HFFc6 (cell line): Measurements from ENCODE around the gene NXPH3. TPM values are rescaled to one million over a fixed set of nuclear protein-coding genes. Genes with fewer than 3 reads are reported as not detected.

ENCODE experiments used
- DNase-seq: peaks from one replicate; pipeline ENCODE4 v3.0.0-alpha.2; 2018
- H3K27ac Mint-ChIP-seq: 2 replicates; pipeline ENCODE4 v1.8.0; 2020; ENCODE audit warnings: mild to moderate bottlenecking, mixed read lengths
- H3K27me3 Mint-ChIP-seq: 2 replicates; pipeline ENCODE4 v1.8.0; 2021; ENCODE audit warnings: mild to moderate bottlenecking, moderate library complexity, mixed read lengths; ENCODE audit not compliant: insufficient read depth
- H3K36me3 Mint-ChIP-seq: 2 replicates; pipeline ENCODE4 v1.8.0; 2021; ENCODE audit warnings: low read depth, mixed read lengths
- H3K4me1 Mint-ChIP-seq: 2 replicates; pipeline ENCODE4 v1.8.0; 2020; ENCODE audit warnings: low read depth, mixed read lengths
- H3K4me3 Mint-ChIP-seq: 2 replicates; pipeline ENCODE4 v1.8.0; 2020; ENCODE audit warnings: mild to moderate bottlenecking, moderate library complexity, mixed read lengths
- H3K9me3 Mint-ChIP-seq: 2 replicates; pipeline ENCODE4 v1.8.0; 2020; ENCODE audit warnings: mild to moderate bottlenecking, mixed read lengths
- total RNA-seq, 6 experiments: library from RNA; stranded (reverse); fragmentation: NEBNext Ultra II Directional; extraction: Animal tissue kit (Norgen Biotek cat#: 25700); gene quantifications; 2 replicates in 1 of 6; 3 replicates in 5 of 6; pipeline ENCODE4 v1.2.3, GENCODE V29; 2021
- TF ChIP-seq, protein P1 (sequence below): fragments of 200-600 bp; sonication (generic); IDR thresholded peaks from 2 replicates; pipeline ENCODE4 v1.5.0; 2021; ENCODE audit warnings: antibody characterized with exemption, mild to moderate bottlenecking

Gene NXPH3
- total RNA-seq, 6 experiments from 2014 or later = 0.59 to 2.3 (median 1.5) TPM

DNA sequence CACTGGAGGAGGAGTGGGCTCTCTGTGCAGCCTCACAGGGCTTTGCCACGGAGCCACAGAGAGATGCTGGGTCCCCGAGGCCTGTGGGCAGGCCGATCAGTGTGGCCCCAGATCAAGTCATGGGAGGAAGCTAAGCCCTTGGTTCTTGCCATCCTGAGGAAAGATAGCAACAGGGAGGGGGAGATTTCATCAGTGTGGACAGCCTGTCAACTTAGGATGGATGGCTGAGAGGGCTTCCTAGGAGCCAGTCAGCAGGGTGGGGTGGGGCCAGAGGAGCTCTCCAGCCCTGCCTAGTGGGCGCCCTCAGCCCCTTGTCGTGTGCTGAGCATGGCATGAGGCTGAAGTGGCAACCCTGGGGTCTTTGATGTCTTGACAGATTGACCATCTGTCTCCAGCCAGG is 3.9 kb downstream of the NXPH3 start:
- TF ChIP-seq, protein P1, sequence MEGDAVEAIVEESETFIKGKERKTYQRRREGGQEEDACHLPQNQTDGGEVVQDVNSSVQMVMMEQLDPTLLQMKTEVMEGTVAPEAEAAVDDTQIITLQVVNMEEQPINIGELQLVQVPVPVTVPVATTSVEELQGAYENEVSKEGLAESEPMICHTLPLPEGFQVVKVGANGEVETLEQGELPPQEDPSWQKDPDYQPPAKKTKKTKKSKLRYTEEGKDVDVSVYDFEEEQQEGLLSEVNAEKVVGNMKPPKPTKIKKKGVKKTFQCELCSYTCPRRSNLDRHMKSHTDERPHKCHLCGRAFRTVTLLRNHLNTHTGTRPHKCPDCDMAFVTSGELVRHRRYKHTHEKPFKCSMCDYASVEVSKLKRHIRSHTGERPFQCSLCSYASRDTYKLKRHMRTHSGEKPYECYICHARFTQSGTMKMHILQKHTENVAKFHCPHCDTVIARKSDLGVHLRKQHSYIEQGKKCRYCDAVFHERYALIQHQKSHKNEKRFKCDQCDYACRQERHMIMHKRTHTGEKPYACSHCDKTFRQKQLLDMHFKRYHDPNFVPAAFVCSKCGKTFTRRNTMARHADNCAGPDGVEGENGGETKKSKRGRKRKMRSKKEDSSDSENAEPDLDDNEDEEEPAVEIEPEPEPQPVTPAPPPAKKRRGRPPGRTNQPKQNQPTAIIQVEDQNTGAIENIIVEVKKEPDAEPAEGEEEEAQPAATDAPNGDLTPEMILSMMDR = no peak
- no peaks in the 10 kb centered on the region for H3K36me3 Mint-ChIP-seq
- no peaks in the 10 kb centered on the region for H3K9me3 Mint-ChIP-seq
- H3K27ac Mint-ChIP-seq = no peak overlapping the region
- peaks cover 10% of the 10 kb centered on the region for H3K27me3 Mint-ChIP-seq
- H3K4me1 Mint-ChIP-seq = peaks cover 34% of the 10 kb centered on the region
- H3K4me3 Mint-ChIP-seq = no peak overlapping the region
- no peak for DNase-seq

DNA sequence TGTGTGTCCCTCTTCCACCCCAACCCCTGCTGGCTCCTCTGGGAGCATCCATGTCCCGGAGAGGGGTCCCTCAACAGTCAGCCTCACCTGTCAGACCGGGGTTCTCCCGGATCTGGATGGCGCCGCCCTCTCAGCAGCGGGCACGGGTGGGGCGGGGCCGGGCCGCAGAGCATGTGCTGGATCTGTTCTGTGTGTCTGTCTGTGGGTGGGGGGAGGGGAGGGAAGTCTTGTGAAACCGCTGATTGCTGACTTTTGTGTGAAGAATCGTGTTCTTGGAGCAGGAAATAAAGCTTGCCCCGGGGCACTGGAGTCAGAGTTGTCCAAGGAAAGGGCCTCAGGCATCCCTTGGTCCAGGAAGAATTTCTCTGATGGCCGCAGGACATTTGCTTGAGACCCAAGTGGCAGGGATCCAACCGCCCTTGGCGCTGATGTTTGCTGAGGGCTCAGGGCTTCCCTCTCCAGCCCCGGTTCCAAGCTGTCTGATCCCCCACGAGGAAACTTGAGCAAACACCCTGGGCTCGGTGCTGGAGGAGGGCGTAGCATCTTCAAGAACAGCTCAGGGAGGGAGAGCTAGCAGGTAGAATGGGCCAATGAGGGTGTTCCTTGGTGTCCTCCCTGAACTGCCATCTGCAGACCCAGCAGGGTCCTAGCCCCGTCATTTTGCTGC is 4.5 kb downstream of the NXPH3 start:
- Mint-ChIP-seq H3K27me3 (peaks cover 10% of the 10 kb centered on the region), H3K4me3 (no peak overlapping the region), H3K9me3 (no peaks in the 10 kb centered on the region), H3K36me3 (no peaks in the 10 kb centered on the region), H3K27ac (no peak overlapping the region), H3K4me1 (peaks cover 34% of the 10 kb centered on the region)
- no peak for DNase-seq
- TF ChIP-seq, protein P1 = no peak

DNA sequence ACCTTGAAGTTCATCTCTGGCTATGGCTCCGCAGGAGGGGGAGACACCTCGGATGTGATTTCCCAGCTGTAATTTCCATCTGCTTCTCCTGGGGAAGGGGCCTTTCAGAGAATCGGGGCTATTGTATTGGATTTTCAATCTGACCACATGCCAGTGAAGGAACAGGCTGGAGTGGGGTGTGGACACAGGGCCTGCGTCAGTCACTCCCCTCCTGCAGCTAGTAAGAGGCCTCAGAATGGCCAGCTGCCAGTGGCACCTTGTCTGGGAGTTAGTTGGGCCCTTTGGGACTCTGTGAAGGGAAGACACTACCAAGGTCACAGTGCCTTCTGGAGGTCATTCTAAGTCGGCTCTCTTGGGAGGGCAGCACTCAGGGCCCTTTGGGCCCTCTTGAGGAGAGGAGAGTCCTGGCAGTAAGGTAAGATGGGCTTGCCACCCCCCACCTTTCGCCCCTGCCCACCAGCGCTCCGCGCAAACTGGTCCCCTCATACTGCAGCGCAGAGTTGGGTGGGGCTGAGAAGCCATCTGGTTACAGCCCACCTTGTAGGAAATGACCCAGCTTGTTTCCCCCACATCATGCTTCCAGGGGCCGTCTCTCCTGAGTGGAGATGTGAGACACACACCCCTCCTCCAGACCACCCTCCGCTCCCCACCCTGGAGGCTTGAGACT is 5.4 kb downstream of the NXPH3 start:
- H3K4me3 Mint-ChIP-seq = no peak overlapping the region
- peaks cover 34% of the 10 kb centered on the region for H3K4me1 Mint-ChIP-seq
- H3K36me3 Mint-ChIP-seq = no peaks in the 10 kb centered on the region
- DNase-seq = no peak
- peaks cover 8% of the 10 kb centered on the region for H3K27me3 Mint-ChIP-seq
- no peak overlapping the region for H3K27ac Mint-ChIP-seq
- no peaks in the 10 kb centered on the region for H3K9me3 Mint-ChIP-seq
- TF ChIP-seq, protein P1 = no peak

DNA sequence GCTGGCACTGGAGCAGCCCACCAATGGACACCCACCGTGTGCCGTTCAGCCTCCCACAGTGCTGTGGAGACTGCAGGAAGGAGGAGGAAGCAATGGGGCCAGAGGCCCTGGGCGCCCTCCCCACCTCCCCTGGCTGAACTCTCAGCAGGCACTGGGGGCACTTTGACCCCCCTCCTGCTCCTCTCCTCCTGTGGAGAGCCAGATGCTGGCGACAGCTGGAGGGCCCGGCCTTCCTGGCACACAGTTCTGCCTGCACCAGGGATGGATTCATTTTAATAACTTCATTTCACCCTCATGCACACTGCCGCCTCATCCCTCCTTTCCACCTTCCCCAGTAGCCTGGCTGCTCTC is 6.0 kb downstream of the NXPH3 start:
- Mint-ChIP-seq H3K4me3 (no peak overlapping the region), H3K27me3 (peaks cover 7% of the 10 kb centered on the region), H3K4me1 (peaks cover 34% of the 10 kb centered on the region), H3K36me3 (no peaks in the 10 kb centered on the region), H3K9me3 (no peaks in the 10 kb centered on the region), H3K27ac (no peak overlapping the region; the same call in 1 of the 2 replicates)
- DNase-seq = no peak
- TF ChIP-seq, protein P1 = no peak

DNA sequence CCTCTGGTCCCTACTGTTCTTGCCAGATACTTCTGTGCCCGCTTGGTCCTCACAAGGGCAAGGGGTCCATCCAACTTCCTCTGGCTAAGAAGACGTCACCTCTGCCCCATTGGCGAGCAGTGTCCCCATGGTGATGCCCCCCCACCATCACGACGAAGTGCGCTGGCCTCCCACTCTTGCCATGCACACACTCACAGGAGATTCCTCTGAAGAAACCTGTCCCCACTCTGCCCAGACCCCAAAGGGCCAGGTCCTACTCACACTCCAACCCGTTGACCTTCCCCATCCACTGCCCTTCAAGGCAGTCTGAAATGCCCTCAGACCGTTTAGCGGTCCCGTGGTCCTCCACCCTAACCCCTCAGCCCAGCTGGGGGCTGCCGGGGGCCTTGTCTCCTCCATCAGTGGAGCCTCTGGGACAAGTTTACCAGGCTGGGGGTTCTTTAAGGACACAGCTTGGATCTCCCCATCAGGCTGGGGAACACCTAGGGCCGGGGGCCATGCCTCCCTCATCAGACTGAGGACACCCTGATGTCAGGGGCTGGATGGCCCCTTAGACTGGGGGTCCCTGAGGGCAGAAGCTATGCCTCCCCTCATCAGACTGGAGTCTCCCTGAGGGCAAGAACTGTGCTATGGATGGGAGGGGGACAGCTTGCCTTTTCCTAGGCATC is 6.5 kb downstream of the NXPH3 start:
- DNase-seq = no peak
- TF ChIP-seq, protein P1 = no peak
- Mint-ChIP-seq H3K4me1 (peaks cover 30% of the 10 kb centered on the region), H3K36me3 (no peaks in the 10 kb centered on the region), H3K27me3 (peaks cover 7% of the 10 kb centered on the region), H3K27ac (no peak overlapping the region; the same call in 1 of the 2 replicates), H3K9me3 (no peaks in the 10 kb centered on the region), H3K4me3 (no peak overlapping the region)
